Tibial nerve (tissue), 4 donors: Measurements from ENCODE around the gene LAMTOR4.

Experiments used
- CTCF ChIP-seq, 5 experiments: fragments of 200-600 bp in 3 of 5; fragments of 450-650 bp in 2 of 5; sonication (generic) in 3 of 5; IDR thresholded peaks; one replicate each; pipeline ENCODE4 v1.5.1; 2016 to 2019; ENCODE audit warnings: antibody characterized with exemption in 5 of 5, mild to moderate bottlenecking in 3 of 5, moderate library complexity in 2 of 5
- EP300 ChIP-seq, 2 donors: sonication (generic); formaldehyde crosslinking; IDR thresholded peaks; one replicate each; pipeline ENCODE4 v1.6.1; 2017; ENCODE audit warnings: antibody characterized with exemption in 2 of 2, mild to moderate bottlenecking in 1 of 2

- TF ChIP-seq CTCF (IDR thresholded peaks at IDR 0.05) (no peak), EP300 (IDR thresholded peaks at IDR 0.05) (no peak)
Observed at GRCh38 chr7:100111914-100112313, 36.8 kb upstream of the LAMTOR4 start.
